HepG2 (cell line): Measurements from ENCODE around the gene SOWAHA. TPM values are rescaled to one million over a fixed set of nuclear protein-coding genes. Genes with fewer than 3 reads are reported as not detected.

Source experiments
- BRD4 ChIP-seq: sonication (generic); formaldehyde crosslinking; IDR thresholded peaks from 2 replicates; pipeline ENCODE4 v1.4.0; 2020; ENCODE audit warnings: missing genetic modification reagents
- FOSL1 ChIP-seq: sonication (generic); formaldehyde crosslinking; IDR thresholded peaks from 2 replicates; pipeline ENCODE4 v1.9.0; 2021; ENCODE audit warnings: missing genetic modification reagents, borderline replicate concordance
- HOXA9 ChIP-seq: sonication (generic); formaldehyde crosslinking; IDR thresholded peaks from 2 replicates; pipeline ENCODE4 v1.8.1; 2022; ENCODE audit warnings: missing genetic modification reagents, mild to moderate bottlenecking, moderate library complexity, borderline replicate concordance
- KAT8 ChIP-seq: IDR thresholded peaks from 2 replicates; pipeline ENCODE4 v1.6.1; 2016; ENCODE audit warnings: missing genetic modification reagents, missing compliant biosample characterization
- KDM3A ChIP-seq: IDR thresholded peaks from 2 replicates; pipeline ENCODE4 v1.6.1; 2018; ENCODE audit warnings: low read depth, missing compliant biosample characterization
- NCOA1 ChIP-seq: sonication (generic); formaldehyde crosslinking; IDR thresholded peaks from 2 replicates; pipeline ENCODE4 v1.9.0; 2021; ENCODE audit warnings: missing genetic modification reagents
- NCOR1 ChIP-seq: fragments of 200-600 bp; sonication (generic); IDR thresholded peaks from 2 replicates; pipeline ENCODE4 v1.7.0; 2017; ENCODE audit warnings: antibody characterized with exemption, low read length, borderline replicate concordance
- PAXIP1 ChIP-seq: sonication (generic); formaldehyde crosslinking; conservative IDR thresholded peaks from 2 replicates; pipeline ENCODE4 v1.4.0; 2020; ENCODE audit warnings: mild to moderate bottlenecking, missing genetic modification reagents, moderate library complexity
- SP5 ChIP-seq: IDR thresholded peaks from 2 replicates; pipeline ENCODE4 v1.6.1; 2016; ENCODE audit warnings: low read depth, borderline replicate concordance
- ZHX1 ChIP-seq: sonication (generic); formaldehyde crosslinking; IDR thresholded peaks from 2 replicates; pipeline ENCODE4 v1.8.1; 2022; ENCODE audit warnings: low read depth, mild to moderate bottlenecking, missing genetic modification reagents
- ZNF121 ChIP-seq: sonication (generic); formaldehyde crosslinking; IDR thresholded peaks from 2 replicates; pipeline ENCODE4 v1.5.0; 2020; ENCODE audit warnings: mild to moderate bottlenecking, missing genetic modification reagents
- ZNF513 ChIP-seq: sonication (generic); formaldehyde crosslinking; conservative IDR thresholded peaks from 2 replicates; pipeline ENCODE4 v1.5.0; 2020; ENCODE audit warnings: missing genetic modification reagents
- ZNF530 ChIP-seq: sonication (generic); formaldehyde crosslinking; IDR thresholded peaks from 2 replicates; pipeline ENCODE4 v1.5.0; 2020; ENCODE audit warnings: low read depth, mild to moderate bottlenecking, missing genetic modification reagents
- ZNF589 ChIP-seq: sonication (generic); formaldehyde crosslinking; conservative IDR thresholded peaks from 2 replicates; pipeline ENCODE4 v1.8.0; 2022; ENCODE audit warnings: mild to moderate bottlenecking, moderate library complexity, missing genetic modification reagents
- ZNF784 ChIP-seq: sonication (generic); formaldehyde crosslinking; IDR thresholded peaks from 2 replicates; pipeline ENCODE4 v1.5.1; 2020; ENCODE audit warnings: missing genetic modification reagents, mild to moderate bottlenecking, borderline replicate concordance
- polyA plus RNA-seq, 8 experiments: library from polyadenylated mRNA; depleted of rRNA in 3 of 8; stranded (reverse) in 7 of 8; unstranded in 1 of 8; fragments of >200 nt; fragmentation: Illumina TruSeq in 4 of 8; extraction: Trizol in 4 of 8; gene quantifications; 2 replicates each; pipeline versions ENCODE4 v1.2.1 to v1.2.3, GENCODE V29; 2011 to 2016; ENCODE audit warnings: low read depth in 4 of 8, missing spikeins in 1 of 8, mixed read lengths in 1 of 8; ENCODE audit not compliant: insufficient read depth in 1 of 8
- total RNA-seq, 5 experiments: library from RNA; depleted of rRNA; stranded (reverse); fragments of >200 nt; fragmentation: Illumina TruSeq; extraction: Trizol; gene quantifications; 2 replicates each; pipeline ENCODE4 v1.2.3, GENCODE V29; 2016; ENCODE audit warnings: low read depth in 1 of 5
- TF ChIP-seq, protein P1 (sequence below): IDR thresholded peaks from 2 replicates; pipeline ENCODE4 v1.4.0; 2020; ENCODE audit warnings: mild to moderate bottlenecking, missing genetic modification reagents

The SOWAHA gene
- total and polyA plus RNA-seq, 2 of the 13 experiments (the other 11 are each of a cell fraction or from before 2014, with no cell fraction given), result 0.95 to 1.9 TPM

GRCh38 chr5:132807163-132807838 lies 5.8 kb upstream of the SOWAHA start (continued):
- no peak for TF ChIP-seq HOXA9
- peak; percentile 88 for TF ChIP-seq KAT8 (CRISPR knock-in tag)
- TF ChIP-seq SP5 (CRISPR knock-in tag), result 0 out of 2 replicates have a peak, but pooled peaks have one; percentile 11
- 0 out of 2 replicates have a peak, but pooled peaks have one; percentile 42 for TF ChIP-seq ZNF121 (CRISPR knock-in tag)
- peak; percentile 79 for TF ChIP-seq NCOA1 (CRISPR knock-in tag)
- 0 out of 2 replicates have a peak, but pooled peaks have one; percentile 55 for TF ChIP-seq ZNF784
- 0 out of 2 replicates have a peak, but pooled peaks have one; percentile 20 for TF ChIP-seq BRD4
- TF ChIP-seq, protein P1, sequence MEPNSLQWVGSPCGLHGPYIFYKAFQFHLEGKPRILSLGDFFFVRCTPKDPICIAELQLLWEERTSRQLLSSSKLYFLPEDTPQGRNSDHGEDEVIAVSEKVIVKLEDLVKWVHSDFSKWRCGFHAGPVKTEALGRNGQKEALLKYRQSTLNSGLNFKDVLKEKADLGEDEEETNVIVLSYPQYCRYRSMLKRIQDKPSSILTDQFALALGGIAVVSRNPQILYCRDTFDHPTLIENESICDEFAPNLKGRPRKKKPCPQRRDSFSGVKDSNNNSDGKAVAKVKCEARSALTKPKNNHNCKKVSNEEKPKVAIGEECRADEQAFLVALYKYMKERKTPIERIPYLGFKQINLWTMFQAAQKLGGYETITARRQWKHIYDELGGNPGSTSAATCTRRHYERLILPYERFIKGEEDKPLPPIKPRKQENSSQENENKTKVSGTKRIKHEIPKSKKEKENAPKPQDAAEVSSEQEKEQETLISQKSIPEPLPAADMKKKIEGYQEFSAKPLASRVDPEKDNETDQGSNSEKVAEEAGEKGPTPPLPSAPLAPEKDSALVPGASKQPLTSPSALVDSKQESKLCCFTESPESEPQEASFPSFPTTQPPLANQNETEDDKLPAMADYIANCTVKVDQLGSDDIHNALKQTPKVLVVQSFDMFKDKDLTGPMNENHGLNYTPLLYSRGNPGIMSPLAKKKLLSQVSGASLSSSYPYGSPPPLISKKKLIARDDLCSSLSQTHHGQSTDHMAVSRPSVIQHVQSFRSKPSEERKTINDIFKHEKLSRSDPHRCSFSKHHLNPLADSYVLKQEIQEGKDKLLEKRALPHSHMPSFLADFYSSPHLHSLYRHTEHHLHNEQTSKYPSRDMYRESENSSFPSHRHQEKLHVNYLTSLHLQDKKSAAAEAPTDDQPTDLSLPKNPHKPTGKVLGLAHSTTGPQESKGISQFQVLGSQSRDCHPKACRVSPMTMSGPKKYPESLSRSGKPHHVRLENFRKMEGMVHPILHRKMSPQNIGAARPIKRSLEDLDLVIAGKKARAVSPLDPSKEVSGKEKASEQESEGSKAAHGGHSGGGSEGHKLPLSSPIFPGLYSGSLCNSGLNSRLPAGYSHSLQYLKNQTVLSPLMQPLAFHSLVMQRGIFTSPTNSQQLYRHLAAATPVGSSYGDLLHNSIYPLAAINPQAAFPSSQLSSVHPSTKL (CRISPR knock-in tag), result peak; percentile 88
- 0 out of 2 replicates have a peak, but pooled peaks have one; percentile 65 for TF ChIP-seq ZNF589 (CRISPR knock-in tag)
- no peak for TF ChIP-seq KDM3A (CRISPR knock-in tag)
- peak; percentile 68 for TF ChIP-seq ZHX1 (CRISPR knock-in tag)
- TF ChIP-seq FOSL1 (CRISPR knock-in tag), result no peak
- TF ChIP-seq NCOR1, result peak; percentile 85
- no peak for TF ChIP-seq ZNF513 (CRISPR knock-in tag)
- TF ChIP-seq PAXIP1 (CRISPR knock-in tag), result peak; percentile 98
- TF ChIP-seq ZNF530 (CRISPR knock-in tag), result no peak
